ENCODE data around the gene ZBTB44.

ZBTB44 gene

GRCh38 chr11:130211144-130211543 lies 103.6 kb downstream of the ZBTB44 start:
- TF ChIP-seq CTCF (IDR thresholded peaks at IDR 0.05; ENCODE audit: control insufficient read depth, extremely low read depth, insufficient read depth): no peak
- no peak for DNase-seq (ENCODE audit: low read depth)
- H3K4me3 ChIP-seq (ENCODE audit: low read depth, low read length): no peak overlapping the region

- TF ChIP-seq CTCF (IDR thresholded peaks at IDR 0.05; ENCODE audit: control insufficient read depth, extremely low read depth, insufficient read depth): no peak
- DNase-seq (ENCODE audit: low read depth): no peak
- H3K4me3 ChIP-seq (ENCODE audit: low read depth, low read length): no peak overlapping the region
Observed at GRCh38 chr11:130209954-130210854, 104.5 kb downstream of the ZBTB44 start.

GRCh38 chr11:130209128-130209932 lies 105.4 kb downstream of the ZBTB44 start:
- no peak for TF ChIP-seq CTCF (IDR thresholded peaks at IDR 0.05; ENCODE audit: control insufficient read depth, extremely low read depth, insufficient read depth)

GRCh38 chr11:130208241-130209127 lies 106.2 kb downstream of the ZBTB44 start:
- no peak for DNase-seq (ENCODE audit: low read depth)
- H3K4me3 ChIP-seq (ENCODE audit: low read depth, low read length): no peak overlapping the region
- no peak for TF ChIP-seq CTCF (IDR thresholded peaks at IDR 0.05; ENCODE audit: control insufficient read depth, extremely low read depth, insufficient read depth)

More at GRCh38 chr11:130209128-130209932, 105.4 kb downstream of the ZBTB44 start:
- H3K4me3 ChIP-seq (ENCODE audit: low read depth, low read length): no peak overlapping the region
- no peak for DNase-seq (ENCODE audit: low read depth)

- H3K4me3 ChIP-seq (ENCODE audit: low read depth, low read length): no peak overlapping the region
- no peak for DNase-seq (ENCODE audit: low read depth)
- TF ChIP-seq CTCF (IDR thresholded peaks at IDR 0.05; ENCODE audit: control insufficient read depth, extremely low read depth, insufficient read depth): no peak
Observed at GRCh38 chr11:130206141-130206540, 108.6 kb downstream of the ZBTB44 start.

GRCh38 chr11:130204703-130205095 lies 110.0 kb downstream of the ZBTB44 start:
- H3K4me3 ChIP-seq (ENCODE audit: low read depth, low read length): no peak overlapping the region
- TF ChIP-seq CTCF (IDR thresholded peaks at IDR 0.05; ENCODE audit: control insufficient read depth, extremely low read depth, insufficient read depth): no peak
- DNase-seq (ENCODE audit: low read depth): no peak

Measured in LNCaP clone FGC (cell line).